GM21737 (cell line): ENCODE data around the gene SARDH.
"Not testable (repeated sequence)": the region's sequence is repeated elsewhere in the genome, so short reads cannot be mapped to it uniquely, and the experiment has no call there.

ENCODE experiments used
- ATAC-seq: cut with Tn5 transposase; IDR thresholded peaks from one replicate; pipeline ENCODE4 v1.9.1; 2021; ENCODE audit warnings: mild to moderate bottlenecking, moderate library complexity; ENCODE audit not compliant: unreplicated experiment

The SARDH gene

DNA sequence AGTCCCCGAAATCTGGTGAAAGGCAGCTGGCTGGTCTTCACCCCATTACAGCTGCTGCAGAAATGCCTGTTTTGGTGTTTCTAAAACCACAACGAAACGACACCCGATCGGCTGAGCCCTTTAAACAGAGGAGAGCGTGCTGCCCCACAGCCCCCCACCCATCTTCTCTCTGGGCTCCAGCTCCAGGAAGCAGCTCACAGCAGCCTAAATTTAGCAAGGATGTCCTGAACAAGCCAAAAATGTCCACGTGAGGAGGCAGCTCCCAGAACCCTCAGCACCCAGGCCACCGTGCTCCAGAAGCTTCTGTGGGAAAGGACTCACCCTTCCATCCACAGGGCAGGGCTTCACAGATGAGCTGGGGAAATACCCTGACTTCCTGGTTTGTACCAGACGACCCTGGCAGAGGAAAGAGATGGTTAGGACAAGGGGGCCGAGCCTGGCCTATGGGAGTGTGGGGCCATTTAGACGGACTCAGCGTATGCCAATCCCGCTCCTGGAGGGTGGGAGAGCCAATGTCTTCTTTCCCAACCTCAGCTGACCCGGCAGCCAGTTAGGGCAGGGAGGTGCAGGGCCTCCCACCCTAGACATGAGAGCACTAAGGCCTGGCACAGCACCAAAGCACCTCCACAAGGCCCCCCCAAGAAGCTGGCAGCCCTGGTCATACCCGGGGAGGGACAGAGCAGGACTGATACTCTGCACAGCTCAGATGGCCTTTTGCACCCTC lies 39.1 kb upstream of the SARDH start:
- no peak for ATAC-seq

DNA sequence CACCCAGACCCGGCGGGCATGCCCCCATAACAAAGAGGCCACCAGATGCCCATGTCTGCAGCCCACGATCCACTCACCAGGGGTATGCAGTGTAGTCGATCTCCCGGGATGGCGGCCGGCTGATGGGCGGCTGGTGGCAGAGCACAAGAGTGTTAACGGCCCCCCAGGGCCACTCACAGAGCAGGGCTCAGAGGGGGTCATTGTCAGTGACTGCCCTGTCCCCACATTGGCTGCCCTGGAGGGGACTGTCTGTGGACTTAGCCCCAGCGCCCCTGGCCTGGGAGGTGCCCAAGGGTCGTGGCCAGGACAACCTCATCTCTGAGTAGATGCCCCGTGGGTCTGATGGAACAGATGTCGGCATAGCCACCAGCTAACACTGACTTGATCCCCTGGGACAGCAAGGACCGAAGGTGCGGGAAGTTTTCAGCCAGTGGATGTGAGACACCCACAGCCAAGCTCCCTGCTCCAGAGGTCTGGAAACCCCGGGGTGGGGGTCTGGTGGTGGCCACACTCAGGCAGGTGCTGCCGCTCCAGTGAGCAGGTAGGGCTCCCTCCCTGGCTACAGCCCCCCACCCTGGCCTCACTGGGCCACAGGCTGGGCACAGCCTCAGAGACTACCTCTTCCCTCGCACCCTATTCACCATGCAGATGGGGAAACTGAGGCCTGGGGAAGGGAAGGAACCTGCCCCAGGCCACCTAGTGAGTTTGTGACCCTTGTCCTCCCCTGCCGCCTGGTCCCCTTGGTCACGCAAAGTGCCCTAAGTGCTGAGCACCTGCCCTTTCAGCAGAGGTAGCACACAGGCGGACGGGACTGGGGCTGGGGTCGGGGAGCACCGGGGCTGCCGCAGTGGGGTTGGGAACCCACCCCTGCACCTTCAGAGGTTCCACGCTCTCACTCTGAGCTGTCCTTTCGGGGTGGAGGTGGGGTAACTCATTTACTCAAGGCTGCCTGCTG lies 38.1 kb upstream of the SARDH start:
- no peak for ATAC-seq

DNA sequence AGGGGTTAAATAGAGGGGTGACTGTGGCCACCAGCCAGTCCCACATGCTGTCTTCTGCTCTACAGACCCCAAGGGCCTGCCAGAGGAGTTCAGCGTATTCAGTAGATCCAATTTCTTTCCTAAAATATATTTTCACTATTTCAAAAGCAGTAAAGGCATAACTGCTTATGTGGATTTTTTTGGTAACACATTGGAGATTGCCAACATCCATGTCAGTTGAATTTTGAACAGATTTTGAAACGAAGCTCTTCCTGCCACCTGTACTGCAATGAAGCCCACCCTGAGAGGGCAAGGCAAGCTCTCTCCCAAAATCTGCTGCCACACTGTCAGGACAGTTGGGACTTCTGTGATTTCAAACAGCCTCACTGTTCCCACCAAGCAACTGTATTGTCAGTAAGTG lies 37.1 kb upstream of the SARDH start:
- no peak for ATAC-seq

DNA sequence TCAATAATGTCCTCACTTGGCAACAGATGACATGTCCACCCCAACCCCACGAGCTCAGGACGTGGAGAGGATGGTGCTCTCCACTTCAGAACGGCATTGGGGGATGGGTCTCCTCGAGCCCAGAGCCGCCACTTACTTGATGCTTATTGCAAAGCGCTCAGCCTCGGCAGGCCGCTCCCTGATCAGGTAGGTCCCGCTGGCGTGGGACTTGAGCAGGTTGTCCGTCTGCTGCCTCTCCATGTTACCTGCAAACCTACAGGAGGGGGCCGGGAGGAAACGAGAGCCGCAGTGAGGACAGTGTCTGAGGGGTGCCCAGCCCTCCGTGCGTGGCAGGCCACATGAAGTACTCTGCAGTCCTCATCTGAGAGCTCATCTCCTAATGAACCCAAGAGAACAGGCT lies 36.6 kb upstream of the SARDH start:
- no peak for ATAC-seq

DNA sequence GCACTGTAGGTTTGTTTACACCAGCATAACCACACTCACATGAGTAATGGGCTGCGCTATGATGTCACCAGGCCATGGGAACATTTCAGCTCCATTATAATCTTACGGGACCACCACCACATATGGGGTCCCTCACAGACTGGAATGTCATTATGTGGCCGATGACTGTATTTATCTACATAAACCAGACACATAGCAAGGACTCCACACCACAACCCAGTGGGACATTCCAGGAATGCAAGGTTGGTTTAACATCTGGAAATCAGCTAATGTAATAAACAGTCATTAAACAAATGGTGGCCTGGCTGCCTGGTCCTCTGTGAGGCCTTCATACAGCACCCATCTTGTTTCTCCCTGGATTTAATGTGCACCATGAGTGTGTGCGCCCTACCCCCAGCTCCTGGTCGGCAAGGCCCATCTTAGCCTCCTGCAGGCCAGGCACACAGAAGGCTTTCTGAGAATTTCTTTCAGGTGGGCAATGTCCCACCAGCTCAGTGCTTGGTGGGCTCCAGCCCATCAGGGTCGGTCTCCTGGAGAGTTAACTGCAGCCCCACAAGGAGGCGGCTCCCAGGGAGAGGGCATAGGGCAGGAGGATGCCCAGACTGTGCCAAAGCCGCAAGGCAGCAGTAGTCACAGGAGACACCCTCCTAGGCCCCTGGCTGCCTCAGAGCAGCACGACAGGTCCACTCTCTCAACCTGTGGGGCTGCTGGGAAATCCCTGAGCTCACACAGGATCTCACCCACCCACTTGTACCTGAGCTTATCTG lies 35.9 kb upstream of the SARDH start:
- no peak for ATAC-seq

DNA sequence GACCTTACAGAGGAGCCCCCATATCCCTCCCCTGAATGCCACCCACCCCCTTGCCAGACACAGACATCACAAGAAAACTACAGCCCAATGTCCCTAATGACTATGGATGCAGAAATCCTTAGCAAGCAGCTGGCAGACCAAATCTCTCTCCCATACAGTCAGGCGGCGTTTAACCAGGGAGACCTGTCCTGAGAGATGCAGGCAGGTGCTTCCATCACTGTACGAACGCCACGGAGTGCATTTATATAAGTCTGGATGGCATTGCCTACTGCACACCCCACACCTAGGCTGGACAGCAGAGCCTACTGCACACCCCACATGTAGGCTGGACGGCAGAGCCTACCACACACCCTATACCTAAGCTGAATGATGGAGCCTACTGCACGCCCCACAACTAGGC lies 34.4 kb upstream of the SARDH start:
- no peak for ATAC-seq

DNA sequence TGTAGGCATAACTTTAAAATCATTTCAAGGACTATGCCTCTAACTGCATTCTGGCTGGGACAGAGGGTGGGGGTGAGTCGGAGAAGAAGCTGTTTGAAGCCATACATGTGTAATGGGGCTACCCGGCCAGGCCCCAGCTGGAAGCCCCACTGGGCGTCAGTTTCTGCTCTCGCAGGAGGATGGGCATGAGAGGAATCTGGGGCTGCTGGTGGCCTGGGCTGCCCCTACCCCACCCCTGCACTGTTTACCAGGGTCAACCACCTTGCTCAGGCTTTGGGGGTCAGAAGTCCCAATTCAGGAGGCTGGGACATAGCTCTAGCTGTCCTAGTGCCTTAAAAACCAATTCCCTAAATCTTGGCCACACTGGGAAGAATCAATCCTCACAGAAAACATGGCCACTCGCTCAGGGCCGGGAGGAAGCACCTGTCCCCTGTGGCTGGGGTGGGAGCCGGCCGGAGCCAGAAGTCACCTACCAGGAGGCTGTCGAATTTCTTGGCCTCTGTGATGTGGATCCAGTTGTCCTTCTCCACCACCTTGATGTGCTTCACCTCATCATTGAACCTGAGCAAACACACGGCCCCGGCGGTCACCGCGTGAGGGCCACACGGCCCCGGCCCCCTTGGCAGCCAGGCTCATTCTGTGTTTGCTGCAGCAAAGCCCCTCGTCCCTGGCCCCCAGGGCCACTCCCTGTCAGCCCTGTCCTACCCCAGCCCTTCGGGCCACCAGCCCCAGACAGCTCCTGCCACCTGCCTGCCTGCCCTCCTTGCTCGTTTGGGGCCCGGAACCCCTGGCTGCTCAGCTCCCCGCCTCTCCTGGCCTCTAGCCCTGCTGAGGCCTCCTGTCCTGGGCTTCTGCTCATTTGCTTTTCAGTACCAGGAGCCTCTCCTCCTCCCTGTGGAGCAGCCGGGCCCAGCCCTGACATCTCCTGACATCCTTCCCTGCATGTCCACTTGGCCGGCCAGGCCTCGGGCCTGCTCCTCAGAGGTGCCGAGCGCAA lies 33.6 kb upstream of the SARDH start:
- ATAC-seq = no peak

DNA sequence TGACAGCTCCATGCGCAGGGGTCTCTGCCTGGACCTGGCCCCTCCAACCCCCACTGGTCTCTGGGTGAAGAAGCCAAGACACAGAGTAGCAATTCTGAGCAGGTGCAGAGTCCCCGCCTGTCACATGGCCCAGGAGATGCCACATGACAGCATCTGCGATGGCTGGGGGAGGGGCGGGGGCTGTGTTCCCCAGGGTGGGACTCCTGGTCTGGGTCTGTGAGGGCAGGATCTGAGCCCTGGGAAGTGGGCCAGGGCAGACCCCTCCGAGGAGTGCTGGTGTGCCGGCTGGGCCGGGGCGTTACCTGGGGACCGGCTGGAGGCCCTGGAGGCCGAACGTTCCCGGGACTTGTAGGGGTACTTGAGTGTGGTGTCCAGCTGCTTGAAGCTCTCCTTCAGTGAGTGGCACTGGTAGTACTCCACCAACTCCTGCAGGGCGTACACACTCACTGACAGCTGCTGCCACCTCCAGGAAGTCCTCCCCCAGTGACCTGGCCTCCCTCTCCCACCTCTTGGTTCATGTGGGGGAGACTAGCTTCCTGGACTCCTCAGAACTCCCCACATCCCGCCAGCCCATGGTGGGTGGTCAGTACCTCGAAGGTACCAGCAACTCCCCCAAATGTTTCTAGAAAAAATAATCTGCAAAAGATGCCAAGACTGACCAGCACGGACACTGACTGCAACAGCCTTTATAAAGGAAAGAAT lies 32.1 kb upstream of the SARDH start:
- ATAC-seq = no peak

DNA sequence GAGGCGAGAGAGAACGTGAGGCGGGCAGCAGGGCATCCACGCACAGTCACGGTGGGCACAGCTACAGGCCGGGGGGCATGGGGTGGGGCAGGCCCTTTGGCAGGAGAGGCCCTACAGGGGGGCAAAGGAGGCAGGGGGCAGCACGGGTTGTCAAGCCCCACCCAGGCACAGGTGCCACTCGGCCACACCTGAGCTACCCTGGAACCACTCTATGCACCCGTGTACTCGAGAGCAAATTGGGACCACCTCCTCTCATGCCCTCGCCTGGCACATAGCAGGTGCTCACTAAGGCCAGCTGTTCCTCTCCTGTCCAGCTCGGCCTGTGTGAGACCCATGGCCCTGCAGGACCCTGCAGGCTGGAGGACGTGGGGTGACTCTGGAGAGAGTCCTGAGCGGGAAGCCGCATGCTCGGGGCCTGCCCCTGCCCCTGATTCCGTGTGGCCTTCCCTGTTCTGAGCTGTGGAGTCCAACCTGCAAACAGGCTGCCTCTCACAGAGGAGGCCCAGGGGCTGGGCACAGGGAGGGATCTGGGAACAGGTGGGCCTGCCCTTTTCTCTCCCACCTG lies 31.4 kb upstream of the SARDH start:
- ATAC-seq = no peak

DNA sequence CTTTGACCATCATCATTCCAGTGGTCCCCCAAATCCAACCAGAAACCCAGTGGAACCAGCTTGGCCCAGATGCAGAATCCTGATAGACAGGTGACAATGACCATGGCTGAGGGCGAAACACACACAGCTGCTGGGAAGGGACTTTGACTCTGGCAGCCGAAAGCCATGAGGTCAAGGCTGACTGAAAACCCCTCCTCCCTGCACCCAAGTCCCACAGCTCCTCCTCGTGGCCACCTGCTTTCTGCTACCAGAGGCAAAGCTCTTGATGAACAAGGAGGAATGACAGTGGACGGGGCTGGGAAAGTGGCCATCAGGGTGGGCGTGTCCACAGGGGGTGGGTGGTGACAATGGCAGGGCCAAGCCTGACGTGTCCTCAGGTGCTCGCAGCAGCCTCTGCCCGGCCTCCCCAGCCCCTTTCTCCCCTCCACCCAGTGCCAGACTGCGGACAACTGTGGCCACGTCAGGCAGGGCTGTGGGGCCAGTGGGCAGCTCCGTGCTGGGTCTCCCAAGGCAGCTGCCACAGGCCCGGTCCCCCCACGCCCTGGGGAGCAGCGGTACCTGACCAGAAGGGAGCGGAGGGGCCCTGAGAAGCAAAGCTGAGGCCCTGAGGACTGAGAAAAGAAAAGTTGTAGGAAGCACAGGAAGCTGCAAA lies 30.8 kb upstream of the SARDH start:
- no peak for ATAC-seq

DNA sequence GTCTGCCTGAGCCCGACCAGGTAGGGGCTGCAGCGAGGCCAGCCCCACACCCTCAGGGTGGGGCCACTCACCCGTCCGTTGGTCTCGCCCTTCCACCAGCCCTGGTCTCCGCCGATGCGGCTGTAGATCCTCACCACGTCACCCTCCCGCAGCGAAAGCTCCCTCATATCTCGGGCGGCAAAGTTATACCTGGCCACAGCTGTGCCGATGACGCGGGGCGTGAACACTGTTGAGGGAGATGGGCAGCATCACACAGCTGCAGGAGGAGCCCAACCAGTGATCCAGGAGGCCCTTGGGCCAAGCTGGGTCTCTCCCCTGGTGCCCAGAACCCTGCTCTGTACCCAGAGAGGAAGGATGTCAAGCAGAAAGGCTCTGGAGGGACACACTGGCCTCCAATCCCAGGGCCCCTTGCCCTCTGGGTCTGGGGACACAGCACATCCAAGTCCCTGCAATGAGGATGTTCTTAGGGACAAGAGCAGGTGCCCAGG lies 30.3 kb upstream of the SARDH start:
- ATAC-seq = no peak

DNA sequence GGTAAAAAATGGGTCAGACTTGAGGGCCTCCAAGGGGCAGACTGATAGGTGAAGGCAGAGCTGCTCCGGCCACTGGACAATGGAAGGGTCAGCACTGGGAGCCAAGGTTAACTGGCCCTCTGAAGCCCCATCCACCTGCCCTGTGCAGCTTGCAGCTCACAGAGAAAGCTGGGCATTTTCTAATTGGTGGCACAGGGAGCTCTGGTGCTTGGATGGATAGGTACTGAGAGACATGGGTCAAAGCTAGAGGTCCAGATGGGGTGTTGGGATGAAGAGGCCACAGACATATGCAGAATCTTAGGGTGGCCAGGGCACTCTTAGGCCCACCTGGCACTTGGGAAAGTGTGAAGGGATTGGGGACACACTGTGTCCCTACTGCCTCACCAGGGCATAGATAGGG lies 29.5 kb upstream of the SARDH start:
- ATAC-seq = no peak

DNA sequence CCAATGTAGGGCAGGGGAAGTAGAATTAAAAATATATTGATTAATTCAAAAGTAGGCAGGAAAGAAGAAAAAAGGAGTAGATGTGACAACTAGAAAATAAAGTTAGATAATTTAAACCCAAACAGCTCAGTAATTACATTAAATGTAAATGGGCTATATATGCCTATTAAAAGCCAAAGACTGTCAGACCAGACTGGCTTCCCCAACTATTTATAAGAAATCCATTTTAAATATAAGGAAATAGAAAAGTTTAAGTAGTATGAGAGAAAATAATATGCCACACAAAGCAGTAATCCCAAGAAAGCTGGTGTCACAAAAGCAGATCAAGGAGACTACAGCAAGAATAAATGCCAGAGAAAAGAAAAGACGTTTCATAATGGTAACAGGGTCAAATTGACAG lies 28.9 kb upstream of the SARDH start:
- ATAC-seq = no peak

DNA sequence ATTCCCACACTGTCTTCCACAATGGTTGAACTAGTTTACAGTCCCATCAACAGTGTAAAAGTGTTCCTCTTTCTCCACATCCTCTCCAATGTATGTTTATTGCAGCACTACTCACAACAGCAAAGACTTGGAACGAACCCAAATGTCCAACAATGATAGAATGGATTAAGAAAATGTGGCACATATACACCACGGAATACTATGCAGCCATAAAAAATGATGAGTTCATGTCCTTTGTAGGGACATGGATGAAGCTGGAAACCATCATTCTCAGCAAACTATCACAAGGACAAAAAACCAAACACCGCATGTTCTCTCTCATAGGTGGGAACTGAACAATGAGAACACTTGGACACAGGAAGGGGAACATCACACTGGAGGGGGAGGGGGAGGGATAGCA lies 28.1 kb upstream of the SARDH start:
- ATAC-seq = not testable (repeated sequence)

DNA sequence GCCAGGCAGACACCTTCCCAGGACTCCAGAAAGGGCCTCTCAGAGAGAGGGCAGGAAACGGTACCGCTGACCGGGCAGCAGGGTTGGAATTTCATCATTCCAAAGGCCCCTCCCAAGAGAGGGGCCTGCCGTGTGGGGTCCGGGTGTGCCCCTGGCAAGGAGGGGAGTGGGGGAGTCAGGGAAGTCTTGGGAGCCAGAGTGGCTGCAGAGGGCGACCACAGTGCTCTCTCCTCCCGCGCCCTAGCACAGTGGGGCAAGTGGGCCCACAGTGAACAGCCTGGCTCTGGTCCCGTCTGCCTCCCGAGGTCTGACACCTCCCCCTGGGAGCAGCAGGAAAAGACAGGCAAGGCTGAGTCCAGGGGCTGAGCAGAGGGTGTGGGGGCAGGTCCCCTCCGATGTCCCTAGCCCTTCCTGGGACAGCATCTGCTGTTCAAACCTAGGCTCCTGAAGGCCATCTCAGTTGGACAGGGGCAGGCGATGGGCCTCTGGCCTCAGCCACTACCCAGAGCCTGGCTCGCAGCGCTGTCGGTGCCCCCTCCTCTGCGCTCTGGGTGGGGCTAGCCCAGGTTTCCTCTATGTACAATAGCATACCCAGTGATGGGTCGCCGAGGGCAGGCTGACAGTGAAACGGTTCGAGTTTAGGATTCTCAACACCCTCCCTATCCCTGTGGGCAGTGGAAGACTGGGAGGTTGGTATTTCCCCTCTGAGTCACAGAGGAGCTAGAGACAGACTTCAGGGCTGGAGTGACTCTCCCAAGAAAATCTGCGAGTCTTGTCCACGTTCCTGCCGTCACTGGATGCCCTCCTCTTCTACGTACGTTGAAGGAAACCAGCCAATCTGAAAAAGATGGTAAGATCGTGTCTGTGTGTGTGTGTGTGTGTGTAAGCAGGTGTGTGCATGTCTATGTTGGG lies 25.4 kb upstream of the SARDH start:
- ATAC-seq = no peak

DNA sequence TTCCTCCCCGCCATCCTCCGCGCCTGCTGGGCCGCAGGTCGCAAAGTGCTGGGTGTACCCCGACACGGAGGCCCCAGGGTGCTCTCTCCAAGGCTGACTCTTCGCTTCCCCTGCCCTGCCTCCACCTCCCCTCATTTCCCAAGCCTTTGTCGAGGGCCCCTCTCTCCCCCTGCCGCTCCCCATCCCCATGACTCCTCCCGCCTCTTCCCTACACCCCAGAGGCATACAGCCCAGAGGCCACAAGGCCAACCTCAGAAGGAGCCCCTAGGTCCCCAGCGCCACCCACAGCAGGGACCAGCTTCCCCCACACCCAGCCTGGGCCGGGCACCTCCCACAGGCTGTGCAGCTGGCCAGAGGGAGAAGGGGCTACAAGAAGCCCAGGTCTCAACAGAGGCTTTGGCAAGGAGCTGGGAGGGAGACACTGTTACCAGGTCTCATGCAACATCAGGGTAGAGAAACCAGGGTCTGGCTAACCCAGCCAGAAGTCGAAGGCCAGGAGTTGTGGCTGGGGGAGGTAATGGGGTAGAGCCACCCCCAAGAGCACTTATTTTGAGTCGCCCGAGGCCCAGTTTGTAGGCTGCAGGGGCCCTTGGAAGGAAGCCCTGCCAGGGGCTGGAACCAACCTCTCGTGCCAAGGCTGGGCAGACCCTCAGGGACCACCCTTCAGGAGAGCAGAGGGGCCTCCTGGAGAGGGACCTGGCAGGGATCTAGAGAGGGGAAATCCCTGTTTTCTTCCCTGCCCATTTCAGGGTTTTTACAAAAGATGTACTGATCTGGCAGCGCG lies 24.5 kb upstream of the SARDH start:
- no peak for ATAC-seq
